Colonic mucosa (tissue), 4 donors: ENCODE results near the gene BCAS2. TPM values are rescaled to one million over a fixed set of nuclear protein-coding genes. Genes with fewer than 3 reads are reported as not detected.

ENCODE experiments used
- DNase-seq: peaks from one replicate; pipeline ENCODE4 v3.0.0-alpha.2; 2020
- H3K27ac ChIP-seq: fragments of 200-600 bp; one replicate; pipeline ENCODE4 v1.8.0; 2021
- H3K27me3 ChIP-seq: fragments of 200-600 bp; one replicate; pipeline ENCODE4 v1.8.0; 2021
- H3K36me3 ChIP-seq: fragments of 200-600 bp; one replicate; pipeline ENCODE4 v1.8.0; 2021
- H3K4me1 ChIP-seq: fragments of 200-600 bp; one replicate; pipeline ENCODE4 v1.8.0; 2021; ENCODE audit warnings: mild to moderate bottlenecking
- H3K4me3 ChIP-seq: fragments of 200-600 bp; one replicate; pipeline ENCODE4 v1.8.0; 2021
- H3K9ac ChIP-seq, 2 donors: one replicate each; pipeline ENCODE4 v1.7.0; 2013; ENCODE audit warnings: control low read depth in 2 of 2, low read depth in 2 of 2, low read length in 2 of 2
- H3K9me3 ChIP-seq: fragments of 200-600 bp; one replicate; pipeline ENCODE4 v1.8.0; 2021
- intact Hi-C: fragments of 100-400 bp; cut with DNase I; formaldehyde crosslinking; loops from one replicate; pipeline ENCODE4 v1.14.1; 2022
- total RNA-seq, 2 donors: library from RNA; stranded (reverse); fragmentation: NEBNext Ultra II Directional in 1 of 2; extraction: Animal tissue kit (Norgen Biotek cat#: 25700) in 1 of 2; gene quantifications; one replicate each; pipeline ENCODE4 v1.2.1, GENCODE V29; 2021
- TF ChIP-seq, protein P1 (sequence below): fragments of 200-600 bp; IDR thresholded peaks from one replicate; pipeline ENCODE4 v1.8.0; 2022; ENCODE audit warnings: antibody characterized with exemption, mild to moderate bottlenecking
- donor health status: healthy.
- donor health status: DM: no; HTN: no; CAD: no.
- donor health status: DM: no; HTN: no; CAD: no.

BCAS2 gene
- total RNA-seq, 2 donors from 2014 or later, result 31.7 to 37.0 TPM

DNA sequence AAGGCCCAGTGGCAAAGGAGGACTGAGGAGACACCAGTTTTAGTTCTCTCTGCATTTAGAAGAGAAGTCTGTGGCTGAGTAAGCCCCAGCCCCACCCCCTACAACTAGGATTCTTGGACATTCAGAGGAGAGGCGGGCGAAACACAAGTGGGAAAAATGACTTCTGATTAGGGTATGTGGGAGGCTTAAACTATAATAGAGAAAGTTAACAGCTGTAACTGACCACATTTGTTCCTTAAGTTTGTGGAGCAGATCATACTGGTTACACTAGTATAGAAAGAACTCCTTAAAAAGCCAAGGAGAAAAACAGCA is 59.2 kb downstream of the BCAS2 start:
- Histone ChIP-seq H3K27ac (no peak overlapping the region), H3K9ac (no peak overlapping the region), H3K27me3 (no peaks in the 10 kb centered on the region), H3K4me1 (no peaks in the 10 kb centered on the region), H3K36me3 (no peaks in the 10 kb centered on the region), H3K9me3 (no peaks in the 10 kb centered on the region), H3K4me3 (no peak overlapping the region)
- TF ChIP-seq, protein P1, sequence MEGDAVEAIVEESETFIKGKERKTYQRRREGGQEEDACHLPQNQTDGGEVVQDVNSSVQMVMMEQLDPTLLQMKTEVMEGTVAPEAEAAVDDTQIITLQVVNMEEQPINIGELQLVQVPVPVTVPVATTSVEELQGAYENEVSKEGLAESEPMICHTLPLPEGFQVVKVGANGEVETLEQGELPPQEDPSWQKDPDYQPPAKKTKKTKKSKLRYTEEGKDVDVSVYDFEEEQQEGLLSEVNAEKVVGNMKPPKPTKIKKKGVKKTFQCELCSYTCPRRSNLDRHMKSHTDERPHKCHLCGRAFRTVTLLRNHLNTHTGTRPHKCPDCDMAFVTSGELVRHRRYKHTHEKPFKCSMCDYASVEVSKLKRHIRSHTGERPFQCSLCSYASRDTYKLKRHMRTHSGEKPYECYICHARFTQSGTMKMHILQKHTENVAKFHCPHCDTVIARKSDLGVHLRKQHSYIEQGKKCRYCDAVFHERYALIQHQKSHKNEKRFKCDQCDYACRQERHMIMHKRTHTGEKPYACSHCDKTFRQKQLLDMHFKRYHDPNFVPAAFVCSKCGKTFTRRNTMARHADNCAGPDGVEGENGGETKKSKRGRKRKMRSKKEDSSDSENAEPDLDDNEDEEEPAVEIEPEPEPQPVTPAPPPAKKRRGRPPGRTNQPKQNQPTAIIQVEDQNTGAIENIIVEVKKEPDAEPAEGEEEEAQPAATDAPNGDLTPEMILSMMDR, result no peak
- intact Hi-C loops, result no loop called here
- DNase-seq, result no peak

DNA sequence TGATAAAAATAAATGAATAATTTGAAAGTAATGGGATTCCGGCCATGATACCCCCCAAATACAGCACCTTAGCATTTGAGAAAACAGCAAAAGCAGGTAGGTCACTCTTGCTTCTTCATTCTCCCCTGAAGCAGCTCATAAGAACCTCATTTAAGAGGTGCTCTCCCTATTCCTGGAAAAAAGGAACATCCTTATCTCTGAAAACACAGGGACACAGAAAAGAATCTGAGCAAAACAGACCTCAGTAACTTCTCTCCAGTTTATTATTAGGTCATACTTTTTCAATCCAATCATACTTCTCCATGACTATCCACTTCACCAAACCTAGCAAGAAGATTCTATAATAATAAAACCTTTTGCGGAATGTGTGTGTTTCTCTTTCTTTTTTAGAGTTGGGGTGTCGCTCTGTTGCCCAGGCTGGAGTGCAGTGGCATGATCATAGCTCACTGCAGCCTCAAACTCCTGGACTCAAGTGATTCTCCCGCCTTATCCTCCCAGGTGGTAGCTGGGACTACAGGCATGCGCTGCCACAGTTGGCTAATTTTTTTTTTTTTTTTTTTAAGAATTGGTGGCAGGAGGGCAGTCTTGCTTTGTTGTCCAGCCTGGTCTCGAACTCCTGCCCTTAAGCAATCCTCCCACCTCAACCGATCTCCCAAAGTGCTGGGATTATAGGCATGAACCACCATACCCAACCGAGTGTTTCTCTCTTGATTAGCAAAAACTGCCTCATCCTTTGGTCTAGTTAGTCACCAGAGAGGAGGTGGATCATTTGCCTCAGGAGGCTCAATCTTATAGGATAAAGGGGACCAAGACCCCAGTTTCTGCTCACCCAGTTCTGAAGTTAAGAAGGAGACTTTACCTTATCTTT is 59.8 kb downstream of the BCAS2 start:
- Histone ChIP-seq H3K27ac (no peak overlapping the region), H3K27me3 (no peaks in the 10 kb centered on the region), H3K4me3 (no peak overlapping the region), H3K9me3 (no peaks in the 10 kb centered on the region), H3K9ac (no peak overlapping the region), H3K4me1 (no peaks in the 10 kb centered on the region), H3K36me3 (no peaks in the 10 kb centered on the region)
- intact Hi-C loops, result no loop called here
- no peak for DNase-seq
- TF ChIP-seq, protein P1, result no peak

Other genes starting within 250 kb of the BCAS2 start
- 10 to 100 TPM; 26.7 to 29.2 TPM for gene TRIM33, start 70.4 kb downstream of the BCAS2 start, total RNA-seq
- 1 to 10 TPM in 1 of 2 donors, under 1 TPM in 1; 0.84 to 1.3 TPM for gene DENND2C, start 88.4 kb upstream of the BCAS2 start, total RNA-seq
- gene AMPD1, start 113.9 kb upstream of the BCAS2 start, total RNA-seq, result 1 to 10 TPM in 1 of 2 donors, under 1 TPM in 1; 0.50 to 1.4 TPM
- gene NRAS, start 135.2 kb upstream of the BCAS2 start, total RNA-seq, result 10 to 100 TPM; 40.6 to 54.8 TPM
- gene CSDE1, start 176.4 kb upstream of the BCAS2 start, total RNA-seq, result 100 to 1,000 TPM; 381 to 523 TPM
- 10 to 100 TPM; 41.6 to 42.1 TPM for gene SIKE1, start 199.1 kb upstream of the BCAS2 start, total RNA-seq